GM23338 (cell line): ENCODE results near the gene TSR3.
"Not testable (repeated sequence)": the region's sequence is repeated elsewhere in the genome, so short reads cannot be mapped to it uniquely, and the experiment has no call there.

Source experiments
- CREB1 ChIP-seq: fragments of 250-450 bp; sonication (Bioruptor Pico); IDR thresholded peaks from 2 replicates; pipeline ENCODE4 v1.5.0; 2020; ENCODE audit warnings: low read depth, mild to moderate bottlenecking, moderate library complexity
- CTCF ChIP-seq, 2 experiments: fragments of 200-600 bp in 1 of 2; sonication (generic) in 1 of 2; conservative IDR thresholded peaks; 2 replicates each; pipeline versions ENCODE4 v1.5.1 to v1.6.1; 2016 to 2017; ENCODE audit warnings: antibody characterized with exemption in 2 of 2, low read depth in 2 of 2, mild to moderate bottlenecking in 2 of 2, moderate library complexity in 1 of 2
- ETS1 ChIP-seq: IDR thresholded peaks from 2 replicates; pipeline ENCODE4 v1.6.1; 2016; ENCODE audit warnings: antibody characterized with exemption
- EZH2 ChIP-seq: fragments of 200-600 bp; sonication (generic); IDR thresholded peaks from one replicate; pipeline ENCODE4 v1.8.0; 2017; ENCODE audit warnings: antibody characterized with exemption, mild to moderate bottlenecking, low read depth; ENCODE audit not compliant: unreplicated experiment
- EZH2phosphoT487 ChIP-seq: fragments of 200-600 bp; sonication (generic); IDR thresholded peaks from one replicate; pipeline ENCODE4 v1.8.1; 2018; ENCODE audit warnings: antibody characterized with exemption; ENCODE audit not compliant: unreplicated experiment
- JUNB ChIP-seq: IDR thresholded peaks from one replicate; pipeline ENCODE4 v1.6.1; 2016; ENCODE audit warnings: antibody characterized with exemption; ENCODE audit not compliant: unreplicated experiment
- NANOG ChIP-seq: IDR thresholded peaks from 2 replicates; pipeline ENCODE4 v1.6.1; 2016; ENCODE audit warnings: antibody characterized with exemption, borderline replicate concordance
- POLR2AphosphoS5 ChIP-seq: IDR thresholded peaks from 2 replicates; pipeline ENCODE4 v1.6.1; 2016; ENCODE audit warnings: antibody characterized with exemption, low read depth
- ZNF114 ChIP-seq: fragments of 250-450 bp; sonication (Bioruptor Pico); IDR thresholded peaks from 2 replicates; pipeline ENCODE4 v1.5.0; 2020; ENCODE audit warnings: mild to moderate bottlenecking, moderate library complexity
- ZNF331 ChIP-seq: fragments of 250-450 bp; sonication (Bioruptor Pico); IDR thresholded peaks from 2 replicates; pipeline ENCODE4 v1.5.0; 2020; ENCODE audit warnings: low read depth, mild to moderate bottlenecking, moderate library complexity
- TF ChIP-seq, protein P1 (sequence below): IDR thresholded peaks from one replicate; pipeline ENCODE4 v1.6.1; 2018; ENCODE audit warnings: antibody characterized with exemption; ENCODE audit not compliant: unreplicated experiment

- not testable (repeated sequence) for TF ChIP-seq EZH2phosphoT487; CTCF (conservative IDR thresholded peaks at IDR 0.05; ENCODE audit: low read depth in 2 of 2); POLR2AphosphoS5; ZNF114 (CRISPR knock-in tag); EZH2; ZNF331 (CRISPR knock-in tag); NANOG; JUNB; CREB1 (CRISPR knock-in tag); ETS1
- TF ChIP-seq, protein P1, sequence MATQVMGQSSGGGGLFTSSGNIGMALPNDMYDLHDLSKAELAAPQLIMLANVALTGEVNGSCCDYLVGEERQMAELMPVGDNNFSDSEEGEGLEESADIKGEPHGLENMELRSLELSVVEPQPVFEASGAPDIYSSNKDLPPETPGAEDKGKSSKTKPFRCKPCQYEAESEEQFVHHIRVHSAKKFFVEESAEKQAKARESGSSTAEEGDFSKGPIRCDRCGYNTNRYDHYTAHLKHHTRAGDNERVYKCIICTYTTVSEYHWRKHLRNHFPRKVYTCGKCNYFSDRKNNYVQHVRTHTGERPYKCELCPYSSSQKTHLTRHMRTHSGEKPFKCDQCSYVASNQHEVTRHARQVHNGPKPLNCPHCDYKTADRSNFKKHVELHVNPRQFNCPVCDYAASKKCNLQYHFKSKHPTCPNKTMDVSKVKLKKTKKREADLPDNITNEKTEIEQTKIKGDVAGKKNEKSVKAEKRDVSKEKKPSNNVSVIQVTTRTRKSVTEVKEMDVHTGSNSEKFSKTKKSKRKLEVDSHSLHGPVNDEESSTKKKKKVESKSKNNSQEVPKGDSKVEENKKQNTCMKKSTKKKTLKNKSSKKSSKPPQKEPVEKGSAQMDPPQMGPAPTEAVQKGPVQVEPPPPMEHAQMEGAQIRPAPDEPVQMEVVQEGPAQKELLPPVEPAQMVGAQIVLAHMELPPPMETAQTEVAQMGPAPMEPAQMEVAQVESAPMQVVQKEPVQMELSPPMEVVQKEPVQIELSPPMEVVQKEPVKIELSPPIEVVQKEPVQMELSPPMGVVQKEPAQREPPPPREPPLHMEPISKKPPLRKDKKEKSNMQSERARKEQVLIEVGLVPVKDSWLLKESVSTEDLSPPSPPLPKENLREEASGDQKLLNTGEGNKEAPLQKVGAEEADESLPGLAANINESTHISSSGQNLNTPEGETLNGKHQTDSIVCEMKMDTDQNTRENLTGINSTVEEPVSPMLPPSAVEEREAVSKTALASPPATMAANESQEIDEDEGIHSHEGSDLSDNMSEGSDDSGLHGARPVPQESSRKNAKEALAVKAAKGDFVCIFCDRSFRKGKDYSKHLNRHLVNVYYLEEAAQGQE = not testable (repeated sequence)
Measured at GRCh38 chr16:1328136-1328535, 23.5 kb downstream of the TSR3 start.
